Uterus (tissue), 2 donors: ENCODE data around the gene FXN.

Experiments
- CTCF ChIP-seq, 4 experiments: fragments of 200-600 bp in 2 of 4; fragments of 450-650 bp in 2 of 4; sonication (generic) in 2 of 4; IDR thresholded peaks; one replicate each; pipeline ENCODE4 v1.5.1; 2016 to 2019; ENCODE audit warnings: antibody characterized with exemption in 4 of 4, mild to moderate bottlenecking in 2 of 4, moderate library complexity in 1 of 4
- POLR2A ChIP-seq, 2 donors: fragments of 450-650 bp; IDR thresholded peaks; one replicate each; pipeline ENCODE4 v1.6.1; 2016; ENCODE audit warnings: antibody characterized with exemption in 2 of 2, mild to moderate bottlenecking in 1 of 2, moderate library complexity in 1 of 2

- TF ChIP-seq CTCF (IDR thresholded peaks at IDR 0.05) (no peak), POLR2A (IDR thresholded peaks at IDR 0.05) (no peak)
Observed at GRCh38 chr9:69029535-69029934, 6.0 kb upstream of the FXN start.
